ENCODE data around the gene PINLYP.

GRCh38 chr19:43578787-43579186, 3.2 kb downstream of the PINLYP start:
- no peak for TF ChIP-seq ELK4 (CRISPR knock-in tag; IDR thresholded peaks at IDR 0.05; ENCODE audit: borderline replicate concordance)
- TF ChIP-seq NR3C1 (CRISPR knock-in tag; IDR thresholded peaks at IDR 0.05): no peak
- no peak for TF ChIP-seq CTCF (CRISPR knock-in tag; IDR thresholded peaks at IDR 0.05)

Data from HepG2 (cell line).